Activated CD8-positive, alpha-beta memory T cell treated with anti-CD3 and anti-CD28 coated beads, Interleukin-2, amount 50 U/mL, for 1 hour (primary cell): ENCODE data around the gene COL5A1.

Source experiments
- DNase-seq: peaks from one replicate; pipeline ENCODE4 v3.0.0-alpha.2; 2020; ENCODE audit errors: extremely low read depth

Gene COL5A1

DNA sequence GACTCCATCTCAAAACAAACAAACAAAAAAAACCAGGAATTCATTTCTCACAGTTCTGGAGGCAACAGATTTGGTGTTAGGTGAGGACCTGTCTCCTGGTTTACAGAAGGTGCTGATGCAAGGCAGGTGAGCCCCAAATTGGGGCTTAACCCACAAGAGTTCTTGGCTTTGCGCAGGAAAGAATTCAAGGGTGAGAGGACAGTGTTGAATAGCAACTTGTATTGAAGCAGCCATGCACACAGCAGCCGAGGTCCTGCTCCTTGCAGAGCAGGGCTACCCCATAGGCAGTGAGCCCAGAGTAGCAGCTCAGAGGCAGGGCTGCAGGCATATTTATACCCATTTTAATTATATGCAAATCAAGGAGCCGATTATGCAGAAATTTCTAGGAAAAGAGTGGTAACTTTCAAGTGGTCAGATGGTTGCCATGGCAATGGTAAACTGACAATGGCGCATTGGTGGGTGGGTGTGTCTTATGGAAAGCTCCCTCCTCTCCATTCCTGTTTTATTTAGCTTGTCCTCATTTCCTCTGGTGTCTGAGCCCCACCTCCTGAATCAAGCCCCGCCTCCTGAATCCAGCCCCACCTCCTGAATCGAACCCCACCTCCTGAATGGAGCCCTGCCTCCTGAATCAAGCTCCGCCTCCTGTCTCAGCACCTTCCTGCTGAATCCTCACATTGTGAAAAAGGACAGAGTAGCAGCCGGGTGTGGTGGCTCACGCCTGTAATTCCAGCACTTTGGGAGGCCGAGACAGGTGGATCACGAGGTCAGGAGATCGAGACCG, 34.5 kb upstream of the COL5A1 start:
- DNase-seq = no peak

DNA sequence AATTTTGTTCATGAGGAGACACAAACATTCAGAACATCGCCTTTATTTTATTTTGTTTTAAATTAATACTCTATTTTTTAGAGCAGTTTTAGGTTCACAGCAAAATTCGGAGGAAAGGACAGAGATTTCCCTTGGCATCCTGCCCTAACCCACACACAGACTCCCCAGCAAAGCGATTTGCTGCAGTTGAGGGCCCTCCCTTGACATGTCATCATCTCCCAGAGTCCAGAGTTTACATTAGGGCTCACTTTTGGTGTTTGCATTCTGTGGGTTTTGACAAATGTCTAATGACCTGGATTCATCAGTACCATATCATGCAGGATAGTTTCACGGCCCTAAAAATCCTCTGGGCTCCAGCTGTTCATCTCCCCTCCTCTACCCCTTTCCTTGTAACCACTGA, 33.6 kb upstream of the COL5A1 start:
- DNase-seq = no peak

DNA sequence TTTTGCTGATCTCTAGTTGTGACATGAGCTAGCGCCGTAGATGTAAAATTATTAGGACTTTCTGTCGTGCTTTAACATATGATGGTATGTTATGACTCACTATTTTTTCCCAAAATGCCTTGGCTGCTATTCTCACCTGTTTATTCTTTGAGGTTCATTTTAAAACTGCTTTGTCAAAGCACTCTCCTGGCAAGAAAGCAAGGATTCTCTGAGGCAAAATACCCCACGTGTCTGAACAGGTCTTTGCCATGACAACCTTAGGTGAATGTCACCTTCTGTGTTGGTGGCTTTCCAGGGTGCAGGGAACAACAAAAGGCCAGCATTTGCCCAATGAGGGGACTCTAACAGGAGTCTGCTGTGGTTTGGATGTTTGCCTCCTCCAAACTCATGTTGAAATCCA, 30.6 kb upstream of the COL5A1 start:
- no peak for DNase-seq

DNA sequence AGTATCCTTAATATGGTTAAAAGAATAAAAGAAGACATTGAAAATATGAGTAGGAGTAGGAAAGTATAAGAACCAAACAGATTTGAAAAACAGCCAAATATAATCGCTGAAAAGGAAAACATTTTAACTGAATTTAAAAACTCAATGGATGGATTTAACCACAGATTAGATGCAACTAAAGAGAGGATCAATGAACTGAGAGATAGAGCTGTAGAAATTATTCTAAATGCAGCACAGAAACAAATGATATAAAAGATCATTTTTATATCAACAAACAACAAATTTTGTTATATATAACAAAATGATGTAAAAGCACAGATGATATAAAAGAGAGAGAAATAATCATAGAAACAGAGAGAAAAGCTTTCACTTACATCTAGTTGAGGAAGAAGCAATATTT, 29.3 kb upstream of the COL5A1 start:
- DNase-seq = no peak

DNA sequence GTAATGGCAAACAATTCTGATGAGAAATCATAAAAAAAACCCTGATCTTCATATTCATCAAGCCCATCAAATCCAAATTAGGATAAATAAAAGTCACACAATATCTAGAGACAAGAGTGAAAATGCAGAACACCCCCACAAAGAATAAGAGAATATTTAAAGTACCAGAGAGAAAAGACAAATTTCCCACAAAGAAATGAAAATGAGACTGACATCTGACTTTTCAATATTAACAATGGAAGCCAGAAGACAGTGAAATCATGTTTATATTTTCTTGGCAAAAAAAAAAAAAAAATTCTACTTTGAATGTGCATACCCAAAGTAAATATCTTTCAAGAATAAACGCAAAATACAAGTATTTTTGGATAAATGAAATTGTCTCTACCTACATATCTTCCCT, 28.9 kb upstream of the COL5A1 start:
- DNase-seq = no peak

DNA sequence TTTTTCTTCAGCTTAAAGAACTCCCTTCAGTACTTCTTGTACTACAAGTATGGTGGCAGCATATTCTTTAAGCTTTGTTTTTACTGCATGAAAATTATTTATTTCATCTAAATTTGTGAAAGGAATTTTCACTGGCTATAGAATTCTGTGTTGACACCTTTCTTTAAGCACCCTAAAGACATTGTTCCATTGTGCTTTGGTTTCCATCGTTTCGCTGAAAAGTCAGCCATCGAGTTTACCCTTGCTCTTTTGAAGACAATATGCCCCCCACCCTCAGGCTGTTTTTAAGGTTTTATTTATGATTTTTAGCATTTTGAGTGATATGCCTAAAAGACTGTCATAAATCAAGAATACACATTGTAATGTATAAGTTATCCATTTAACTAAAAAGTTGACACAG, 27.3 kb upstream of the COL5A1 start:
- DNase-seq = no peak

DNA sequence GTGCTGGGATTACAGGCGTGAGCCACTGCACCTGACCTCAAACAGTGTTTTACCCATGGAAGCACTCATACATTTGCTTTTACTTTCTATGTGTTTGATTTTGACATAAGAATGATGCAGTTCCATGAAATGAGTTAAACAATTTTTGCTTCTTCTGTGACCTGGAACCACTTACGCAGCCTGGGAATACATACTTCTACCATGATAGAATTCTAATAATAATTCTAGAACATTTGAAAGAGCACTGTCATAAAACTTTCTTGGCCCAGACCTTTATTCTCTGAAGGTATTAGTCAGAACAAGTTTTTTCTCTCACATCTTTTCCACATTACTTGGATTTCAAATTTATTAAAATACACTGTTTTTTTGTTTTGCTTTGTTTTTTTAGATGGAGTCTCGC, 25.3 kb upstream of the COL5A1 start:
- DNase-seq = no peak

DNA sequence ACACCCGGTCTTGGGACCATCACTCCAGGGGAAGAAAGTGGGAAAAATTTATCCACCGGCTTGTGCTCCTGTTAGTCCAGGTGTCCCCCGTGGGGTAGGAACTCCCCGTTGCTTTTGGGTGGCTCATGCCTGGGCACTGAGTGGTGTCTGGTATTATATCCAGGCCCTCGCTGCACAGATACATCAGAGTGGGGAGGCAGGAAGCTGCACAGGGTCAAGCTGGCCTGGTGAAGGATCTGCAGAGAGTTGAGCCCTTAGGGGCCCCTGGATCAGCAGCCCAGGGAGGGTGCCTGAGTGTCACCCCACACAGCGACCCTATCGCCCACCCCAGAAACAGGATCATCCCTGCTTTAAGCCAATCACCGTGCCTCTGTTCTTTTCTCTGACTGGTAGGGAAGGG, 24.4 kb upstream of the COL5A1 start:
- DNase-seq = no peak

DNA sequence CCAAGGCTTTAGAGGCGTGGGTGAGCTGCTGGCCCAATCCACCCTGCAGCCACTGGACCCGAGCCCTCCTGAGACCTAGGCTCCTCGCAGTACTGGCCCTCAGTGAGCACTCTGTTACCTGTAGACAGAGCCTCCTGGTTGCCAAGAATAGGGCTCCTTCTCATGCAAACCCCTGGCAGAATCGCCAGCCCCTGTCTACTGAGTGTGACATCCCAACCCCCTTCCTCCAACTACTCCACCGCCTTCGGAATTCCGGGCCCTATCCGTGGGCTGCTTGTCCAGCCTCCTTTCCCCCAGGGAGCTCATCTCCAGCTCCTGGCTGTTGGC, 23.8 kb upstream of the COL5A1 start:
- DNase-seq = no peak

DNA sequence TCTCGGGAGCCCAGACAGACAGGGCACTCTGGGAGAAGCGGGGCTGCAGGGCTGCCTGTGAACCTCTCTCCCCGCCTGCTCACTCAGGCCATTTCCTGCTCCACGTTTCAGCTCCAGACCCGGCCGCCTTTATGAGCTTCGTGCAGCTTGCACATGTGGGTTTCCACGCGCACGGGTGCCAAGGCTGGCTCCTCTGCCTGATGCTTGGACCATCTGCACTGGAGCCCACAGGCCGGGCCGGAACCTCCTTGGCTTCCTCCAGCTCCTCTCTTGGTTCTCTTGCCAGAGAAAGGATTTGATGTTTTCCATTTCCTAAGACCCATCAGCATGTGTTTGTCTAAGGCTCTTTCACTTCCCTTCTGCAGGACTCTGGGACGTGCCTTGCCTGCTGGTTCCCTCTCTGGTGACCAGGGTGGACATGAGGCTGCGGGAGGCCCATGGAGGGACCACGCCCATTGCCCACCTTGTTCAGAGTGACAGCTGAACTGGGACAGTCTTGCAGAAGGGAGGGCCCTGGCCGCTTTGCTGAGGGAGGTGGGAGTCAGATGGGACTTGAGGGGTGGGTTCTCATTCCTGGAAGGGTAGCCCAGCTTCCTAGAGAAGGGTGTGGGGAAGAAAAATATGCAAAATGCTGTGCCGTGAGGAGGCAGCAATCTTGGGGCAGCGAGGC, 23.3 kb upstream of the COL5A1 start:
- DNase-seq = no peak

DNA sequence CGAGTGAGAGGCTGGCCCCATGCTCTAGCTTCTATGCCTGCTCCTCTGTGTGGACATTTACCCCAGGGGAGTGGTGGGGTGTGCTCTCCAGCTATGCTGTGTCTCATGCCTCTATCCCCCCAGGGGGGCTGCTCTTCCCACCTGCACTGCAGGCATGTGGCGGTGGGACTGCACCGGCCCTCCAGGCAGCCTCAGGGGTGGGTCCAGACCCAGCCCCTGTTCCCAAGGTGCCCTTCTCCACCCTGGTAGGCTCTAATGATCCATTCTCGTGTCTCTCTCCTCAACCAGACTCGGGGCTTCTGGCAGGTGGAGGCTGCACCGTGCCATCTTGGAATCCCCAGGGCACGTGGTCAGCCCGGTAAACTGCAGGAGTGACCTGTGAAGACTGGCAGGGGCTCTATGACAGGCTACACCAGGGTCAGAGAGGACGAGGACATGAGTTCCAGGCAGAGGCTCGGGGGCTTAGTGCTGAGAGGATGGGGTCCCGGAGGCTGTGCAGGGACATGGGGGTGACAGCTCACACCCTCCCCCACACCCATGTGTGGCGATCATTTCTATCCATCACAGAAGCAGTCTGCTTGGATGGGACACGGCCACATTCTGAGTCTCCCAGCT, 22.7 kb upstream of the COL5A1 start:
- no peak for DNase-seq

DNA sequence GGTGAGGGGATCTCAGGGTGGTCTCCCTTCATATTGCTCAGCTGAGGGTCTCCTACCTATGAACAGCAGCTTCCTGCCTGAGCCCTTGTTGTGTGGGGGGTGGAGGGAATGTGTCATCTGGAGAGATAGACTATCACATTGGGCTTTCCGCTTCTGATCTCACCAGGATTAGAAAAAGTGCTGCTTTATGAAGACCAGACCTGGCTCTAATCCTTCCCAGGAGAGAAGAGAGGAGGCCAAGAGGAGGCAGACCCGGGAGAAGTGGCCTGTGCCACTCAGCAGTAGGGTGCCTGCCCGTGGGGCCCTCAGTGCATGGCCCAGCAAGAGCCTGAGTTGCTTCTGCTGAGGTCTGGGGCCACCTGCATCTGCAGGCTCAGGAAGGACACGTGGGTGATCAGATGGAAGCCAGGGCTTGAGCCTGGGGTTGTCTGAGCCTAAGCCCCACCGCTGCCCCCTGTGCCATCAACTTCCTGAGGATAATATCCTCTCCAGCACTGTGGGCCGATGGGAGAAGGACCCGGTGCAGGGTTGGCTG, 22.1 kb upstream of the COL5A1 start:
- DNase-seq = no peak

DNA sequence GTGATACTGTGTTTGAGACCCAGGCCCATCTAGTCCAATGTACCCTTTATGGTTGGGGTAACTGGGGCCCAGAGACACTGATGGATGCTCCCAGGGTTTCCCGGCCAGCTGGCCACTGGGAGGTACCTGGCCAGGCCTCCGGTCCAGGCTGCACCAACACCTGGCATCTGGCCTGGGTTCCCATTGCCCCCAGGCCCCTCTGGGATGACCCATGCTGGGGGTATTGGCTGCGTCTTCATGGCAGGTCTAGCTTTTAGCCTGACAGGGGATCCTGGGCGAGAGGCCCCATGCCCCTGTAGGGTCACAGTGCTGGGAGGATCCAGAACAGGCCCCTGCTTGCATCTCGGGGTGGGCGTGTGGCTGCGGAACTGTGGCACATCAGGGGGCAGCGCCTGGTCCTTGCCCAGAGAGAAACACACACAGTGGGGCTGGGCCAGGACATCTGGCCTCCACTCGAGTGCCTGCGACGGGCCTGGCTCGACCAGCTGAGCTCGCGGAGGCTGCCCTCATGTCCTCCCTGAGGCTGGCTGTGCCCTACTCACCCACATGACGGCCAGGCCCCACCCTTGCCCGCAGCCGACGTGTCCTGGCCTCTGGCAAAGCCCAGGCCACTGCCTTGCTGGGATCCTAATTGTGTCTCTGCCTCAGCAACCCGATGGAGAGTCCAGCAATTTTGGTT, 21.5 kb upstream of the COL5A1 start:
- no peak for DNase-seq

DNA sequence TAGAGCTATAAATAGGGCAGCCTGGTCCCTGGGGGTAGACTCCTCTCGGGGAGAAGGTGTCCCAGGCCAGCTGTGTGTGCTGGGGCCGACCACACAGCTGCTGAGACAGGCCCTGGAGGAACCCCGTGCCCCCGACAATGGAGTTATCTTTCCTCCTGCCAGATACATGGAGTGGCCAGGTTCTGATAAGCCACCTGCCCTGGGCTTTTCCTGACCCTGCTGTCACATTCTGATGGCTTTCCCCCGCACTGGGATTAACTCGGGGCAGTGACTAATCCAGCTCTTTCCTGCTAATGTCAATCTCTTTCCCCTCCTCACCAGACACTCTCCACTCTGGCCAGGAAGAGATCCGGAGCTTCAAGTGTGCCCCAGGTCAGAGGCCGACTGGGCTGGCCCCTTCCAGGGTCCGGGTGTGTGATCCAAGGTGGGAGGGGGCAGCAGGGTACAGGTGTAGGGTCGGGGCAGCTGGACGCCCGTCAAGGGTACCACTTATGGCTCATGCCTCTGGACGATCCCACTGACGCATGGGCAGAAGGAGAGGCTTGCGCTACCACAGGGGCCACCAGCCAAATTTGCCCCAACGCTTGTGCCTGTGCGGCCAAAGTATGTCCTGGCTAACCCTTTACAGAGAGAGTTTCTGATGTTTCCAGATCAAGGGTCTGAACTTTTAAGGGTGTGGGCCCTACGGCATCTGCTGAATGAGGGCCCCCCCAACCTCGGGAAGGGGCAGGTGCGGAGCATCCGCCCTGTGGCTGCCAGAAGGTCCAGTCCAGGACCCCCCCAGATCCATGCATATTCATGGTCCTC, 20.6 kb upstream of the COL5A1 start:
- DNase-seq = no peak

DNA sequence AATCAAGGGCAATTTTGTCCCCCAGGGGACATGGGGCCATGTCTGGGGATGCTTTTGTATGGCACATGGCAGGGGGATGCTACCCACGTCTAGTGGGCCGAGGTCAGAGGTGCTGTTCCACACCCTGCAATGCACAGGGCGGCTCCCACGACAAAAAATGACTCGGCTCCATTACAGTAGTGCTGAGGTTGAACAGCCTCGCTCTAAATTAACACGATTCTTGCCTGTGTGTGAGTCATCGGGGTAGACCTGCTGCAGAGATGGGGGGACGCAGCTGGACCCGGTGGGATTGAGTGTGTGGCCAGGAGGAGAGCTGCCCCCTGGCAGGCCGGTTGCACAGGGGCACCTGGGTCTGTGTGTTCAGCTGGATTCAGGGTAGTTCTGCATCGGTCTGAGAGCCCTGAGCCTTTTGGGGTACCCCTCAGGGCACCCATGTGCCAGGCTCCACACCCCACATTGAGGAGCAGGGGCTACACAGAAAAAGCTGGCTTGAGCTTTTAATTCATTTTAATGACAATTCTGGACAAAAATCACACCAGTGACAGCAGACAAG, 20.0 kb upstream of the COL5A1 start:
- DNase-seq = no peak

DNA sequence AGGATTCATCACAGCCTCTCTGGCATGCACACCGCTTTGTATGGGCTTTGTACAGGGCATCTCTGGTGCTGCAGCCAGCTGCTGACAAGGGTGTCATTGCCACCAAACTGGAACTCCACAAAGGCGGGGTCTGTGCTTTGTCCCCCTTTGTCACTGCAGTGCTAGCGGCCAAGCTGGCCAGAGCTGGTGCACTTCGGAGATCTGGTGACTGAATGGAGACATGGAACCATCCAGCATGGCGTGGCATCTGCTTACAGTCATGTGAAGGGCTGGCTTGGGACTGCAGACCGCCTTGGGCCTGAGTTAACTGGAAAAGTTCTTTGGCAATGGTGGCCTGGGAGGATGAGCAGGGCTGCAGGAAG, 18.7 kb upstream of the COL5A1 start:
- DNase-seq = no peak

DNA sequence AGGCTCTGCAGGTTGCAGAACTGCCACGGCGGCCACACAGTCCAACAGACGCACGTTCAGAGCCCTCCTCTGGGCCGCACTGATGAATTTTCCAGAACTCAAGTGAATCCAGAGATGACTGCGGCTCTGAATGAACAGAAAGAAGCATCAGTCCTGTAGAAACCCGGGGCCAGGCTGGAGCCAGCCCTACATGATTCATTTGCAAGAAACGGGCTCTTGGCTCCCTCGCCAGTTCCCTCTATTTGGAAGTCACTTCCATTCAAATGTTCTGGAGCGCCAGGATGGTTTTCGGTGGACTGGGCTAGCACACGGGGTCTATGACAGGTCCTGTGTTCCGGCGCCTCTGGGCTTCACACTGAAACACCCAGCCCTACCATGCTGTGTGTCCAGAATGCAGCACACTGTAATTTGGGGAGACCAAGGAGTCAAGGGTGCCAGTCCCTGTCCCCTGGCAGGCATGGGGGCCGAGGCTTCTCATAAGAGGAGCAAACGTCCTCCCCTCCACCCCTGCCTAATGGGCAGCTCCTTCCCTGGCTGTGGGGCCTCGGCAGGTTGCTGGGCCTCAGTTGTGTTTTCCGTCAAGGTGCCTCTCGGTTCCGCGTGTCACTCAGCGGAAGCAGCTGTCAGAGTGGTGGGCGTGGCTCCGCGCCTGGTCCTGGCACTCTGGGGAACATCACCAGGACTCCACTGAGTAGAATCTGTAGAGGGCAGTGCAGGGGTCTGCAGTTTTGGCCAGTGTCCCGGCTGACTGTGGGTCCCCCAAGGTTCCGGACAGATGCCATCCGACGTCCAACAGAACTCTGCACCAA, 18.1 kb upstream of the COL5A1 start:
- no peak for DNase-seq

DNA sequence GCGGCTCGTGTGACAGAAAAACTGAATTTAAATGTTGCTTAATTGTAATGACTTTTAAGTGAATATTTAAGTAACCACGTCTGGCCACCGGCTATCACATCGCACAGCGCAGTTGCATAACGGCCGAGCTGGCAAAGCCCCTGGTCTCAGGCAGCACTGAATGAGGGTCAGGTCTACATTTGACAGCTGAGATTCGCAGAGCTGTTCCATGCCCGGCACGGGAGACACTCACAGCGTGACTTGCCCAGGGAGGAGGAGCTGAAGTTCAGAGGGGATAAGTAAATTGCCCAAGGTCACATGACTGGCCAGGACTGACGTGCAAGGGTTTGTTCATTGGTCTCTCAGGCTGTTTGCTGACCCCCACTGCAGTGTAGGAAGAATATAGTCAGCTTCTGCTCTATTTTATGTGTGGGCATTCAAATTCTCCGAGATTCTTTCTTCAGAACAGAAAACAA, 17.4 kb upstream of the COL5A1 start:
- DNase-seq = no peak

DNA sequence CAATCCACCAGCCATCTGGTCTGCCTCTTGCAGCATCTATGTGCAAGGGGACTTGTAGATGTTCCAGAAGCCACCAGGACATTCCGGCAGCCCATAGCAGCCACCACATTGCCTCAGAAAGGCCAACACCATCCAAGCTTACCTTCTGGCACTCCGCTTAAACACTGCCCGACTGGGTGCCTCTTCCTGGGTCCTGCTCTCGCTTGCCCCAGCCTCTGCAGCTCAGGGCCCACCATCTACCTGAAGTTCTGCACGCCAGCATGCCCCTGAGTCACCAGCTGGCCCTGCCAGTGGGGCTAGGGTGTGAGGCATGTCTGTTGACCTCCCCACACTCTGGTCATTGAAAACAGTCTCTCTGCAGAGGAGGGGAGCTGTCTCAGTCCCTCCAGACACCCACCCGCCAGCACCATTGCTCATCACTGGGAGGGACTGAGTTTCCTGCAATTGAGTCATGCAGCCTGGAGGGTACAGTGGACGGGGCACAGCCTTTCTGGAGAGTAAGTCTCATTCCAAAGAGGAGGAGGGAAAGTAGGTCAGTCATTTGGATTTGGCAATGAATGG, 16.9 kb upstream of the COL5A1 start:
- DNase-seq = no peak

DNA sequence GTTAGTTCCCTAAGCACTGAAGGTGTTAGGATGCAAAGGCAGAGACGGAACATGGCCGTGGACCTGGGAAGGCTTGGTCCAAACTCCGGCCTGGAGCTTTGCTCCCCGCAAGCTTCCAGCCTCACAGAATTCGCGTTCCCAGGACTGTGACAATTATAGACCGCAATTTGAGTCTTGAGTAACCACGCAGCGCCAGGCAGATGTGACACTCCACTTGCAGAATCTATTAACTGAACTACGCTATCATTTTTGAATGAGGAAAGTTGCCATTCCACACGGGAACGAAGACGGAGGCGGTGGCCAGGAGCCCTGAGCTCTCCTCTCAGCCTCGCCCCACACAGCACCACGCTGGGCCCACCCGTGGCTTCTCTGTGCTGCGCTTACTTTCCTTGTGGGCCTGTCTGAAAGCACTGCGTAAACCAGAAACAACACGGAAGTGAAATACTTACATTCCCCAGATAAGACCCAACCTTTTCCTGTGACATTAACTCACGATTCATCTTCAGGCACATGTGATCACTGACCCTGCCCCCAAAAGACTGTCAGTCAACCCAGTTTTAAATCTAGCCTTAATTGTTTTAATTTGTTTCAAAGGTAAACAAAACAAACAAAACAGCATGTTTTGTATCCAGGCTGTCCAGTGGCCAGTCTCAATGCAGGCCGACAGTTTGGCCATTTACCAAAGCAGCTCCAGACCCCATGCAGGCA, 16.1 kb upstream of the COL5A1 start:
- DNase-seq = no peak
